Ovary (tissue), 3 donors: ENCODE measurements around the gene TTC21A.

Source experiments
- CTCF ChIP-seq, 3 donors: fragments of 450-650 bp in 2 of 3; fragments of 200-600 bp in 1 of 3; IDR thresholded peaks; one replicate each; pipeline versions ENCODE4 v1.5.1 to v1.8.0; 2016 to 2022; ENCODE audit warnings: antibody characterized with exemption in 3 of 3, mild to moderate bottlenecking in 1 of 3
- EP300 ChIP-seq: sonication (generic); formaldehyde crosslinking; IDR thresholded peaks from one replicate; pipeline ENCODE4 v1.6.1; 2017; ENCODE audit warnings: antibody characterized with exemption
- POLR2A ChIP-seq: fragments of 450-650 bp; IDR thresholded peaks from one replicate; pipeline ENCODE4 v1.6.1; 2017; ENCODE audit warnings: antibody characterized with exemption, mild to moderate bottlenecking, moderate library complexity
- donor health status: DM: no; HTN: no; CAD: no.

GRCh38 chr3:39149498-39150147, 42.1 kb downstream of the TTC21A start:
- TF ChIP-seq POLR2A (no peak), CTCF (IDR thresholded peaks at IDR 0.05) (no peak), EP300 (no peak)
